Omental fat pad (tissue), 4 donors: ENCODE measurements around the gene IGLL5. TPM values are rescaled to one million over a fixed set of nuclear protein-coding genes. Genes with fewer than 3 reads are reported as not detected.

Source experiments
- ATAC-seq: fragments of 150-250 bp; one replicate; pipeline ENCODE4 v1.9.1; 2016; ENCODE audit warnings: mild to moderate bottlenecking, moderate library complexity; ENCODE audit not compliant: low FRiP score
- DNase-seq: peaks from one replicate; pipeline ENCODE4 v3.0.0-alpha.2; 2019; ENCODE audit warnings: low spot score
- total RNA-seq, 4 donors: library from RNA; depleted of rRNA; stranded (reverse); fragments of >200 nt; gene quantifications; one replicate each; pipeline ENCODE4 v1.1.0, GENCODE V29; 2016
- TF ChIP-seq, protein P1 (sequence below), 3 donors: fragments of 450-650 bp; IDR thresholded peaks; one replicate each; pipeline ENCODE4 v1.5.1; 2016 to 2017; ENCODE audit warnings: antibody characterized with exemption in 3 of 3, mild to moderate bottlenecking in 3 of 3, moderate library complexity in 2 of 3

The IGLL5 gene
- total RNA-seq, 4 donors from 2014 or later: 1.2 to 7.7 (median 1.4) TPM

DNA sequence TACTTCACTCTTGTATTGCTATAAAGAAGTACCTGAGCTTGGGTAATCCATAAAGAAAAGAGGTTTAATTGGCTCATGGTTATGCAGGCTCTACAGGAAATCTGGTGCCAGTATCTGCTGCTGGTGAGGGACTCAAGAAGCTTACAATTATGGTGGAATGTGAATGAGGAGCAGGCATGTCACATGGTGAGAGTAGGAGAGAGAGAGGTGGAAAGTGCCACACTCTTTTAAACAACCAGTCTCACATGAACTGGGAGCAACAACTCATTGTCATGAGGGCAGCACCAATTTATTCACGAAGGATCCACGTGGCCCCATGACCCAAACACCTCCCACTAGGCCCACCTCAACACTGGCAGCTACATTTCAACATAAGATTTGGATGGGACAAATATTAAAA, 24.6 kb upstream of the IGLL5 start:
- TF ChIP-seq, protein P1, sequence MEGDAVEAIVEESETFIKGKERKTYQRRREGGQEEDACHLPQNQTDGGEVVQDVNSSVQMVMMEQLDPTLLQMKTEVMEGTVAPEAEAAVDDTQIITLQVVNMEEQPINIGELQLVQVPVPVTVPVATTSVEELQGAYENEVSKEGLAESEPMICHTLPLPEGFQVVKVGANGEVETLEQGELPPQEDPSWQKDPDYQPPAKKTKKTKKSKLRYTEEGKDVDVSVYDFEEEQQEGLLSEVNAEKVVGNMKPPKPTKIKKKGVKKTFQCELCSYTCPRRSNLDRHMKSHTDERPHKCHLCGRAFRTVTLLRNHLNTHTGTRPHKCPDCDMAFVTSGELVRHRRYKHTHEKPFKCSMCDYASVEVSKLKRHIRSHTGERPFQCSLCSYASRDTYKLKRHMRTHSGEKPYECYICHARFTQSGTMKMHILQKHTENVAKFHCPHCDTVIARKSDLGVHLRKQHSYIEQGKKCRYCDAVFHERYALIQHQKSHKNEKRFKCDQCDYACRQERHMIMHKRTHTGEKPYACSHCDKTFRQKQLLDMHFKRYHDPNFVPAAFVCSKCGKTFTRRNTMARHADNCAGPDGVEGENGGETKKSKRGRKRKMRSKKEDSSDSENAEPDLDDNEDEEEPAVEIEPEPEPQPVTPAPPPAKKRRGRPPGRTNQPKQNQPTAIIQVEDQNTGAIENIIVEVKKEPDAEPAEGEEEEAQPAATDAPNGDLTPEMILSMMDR (IDR thresholded peaks at IDR 0.05): no peak
- DNase-seq (no peak), ATAC-seq (no peak)

DNA sequence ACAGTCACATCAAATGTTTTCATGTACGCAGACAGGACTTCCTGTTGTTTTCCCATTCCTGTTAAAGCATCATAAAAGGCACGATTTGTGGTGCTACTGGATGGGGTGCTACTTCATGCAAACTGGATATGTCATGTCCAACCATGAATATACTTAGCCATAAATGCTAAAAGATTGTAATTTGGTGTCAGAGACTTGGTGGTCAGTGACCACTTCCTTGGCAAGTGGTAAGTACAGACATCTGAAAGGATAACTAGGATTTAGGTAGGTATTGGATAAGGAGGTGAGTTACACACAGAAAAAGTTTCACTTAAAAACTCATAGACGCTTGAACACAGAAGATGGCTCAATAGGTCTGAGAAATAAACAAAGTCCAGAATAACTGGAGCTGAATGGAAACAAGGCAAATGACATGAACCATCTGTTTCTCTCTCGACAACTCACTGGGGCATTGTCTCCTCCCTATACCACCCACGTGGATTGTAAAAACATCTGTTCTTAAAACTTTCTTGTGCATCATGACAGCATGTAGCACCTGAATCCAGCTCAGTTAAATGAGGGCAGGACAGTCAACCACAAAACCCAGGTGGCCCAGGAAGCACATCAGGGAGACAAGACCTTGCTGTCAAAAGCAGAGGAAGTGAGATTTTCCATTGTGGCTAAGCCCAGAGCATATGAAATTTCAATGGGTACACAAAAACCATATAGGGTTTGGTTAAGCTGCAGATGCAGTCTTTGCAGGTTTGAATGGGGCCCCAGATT, 22.1 kb upstream of the IGLL5 start:
- ATAC-seq (no peak), DNase-seq (no peak)
- TF ChIP-seq, protein P1 (IDR thresholded peaks at IDR 0.05): no peak

DNA sequence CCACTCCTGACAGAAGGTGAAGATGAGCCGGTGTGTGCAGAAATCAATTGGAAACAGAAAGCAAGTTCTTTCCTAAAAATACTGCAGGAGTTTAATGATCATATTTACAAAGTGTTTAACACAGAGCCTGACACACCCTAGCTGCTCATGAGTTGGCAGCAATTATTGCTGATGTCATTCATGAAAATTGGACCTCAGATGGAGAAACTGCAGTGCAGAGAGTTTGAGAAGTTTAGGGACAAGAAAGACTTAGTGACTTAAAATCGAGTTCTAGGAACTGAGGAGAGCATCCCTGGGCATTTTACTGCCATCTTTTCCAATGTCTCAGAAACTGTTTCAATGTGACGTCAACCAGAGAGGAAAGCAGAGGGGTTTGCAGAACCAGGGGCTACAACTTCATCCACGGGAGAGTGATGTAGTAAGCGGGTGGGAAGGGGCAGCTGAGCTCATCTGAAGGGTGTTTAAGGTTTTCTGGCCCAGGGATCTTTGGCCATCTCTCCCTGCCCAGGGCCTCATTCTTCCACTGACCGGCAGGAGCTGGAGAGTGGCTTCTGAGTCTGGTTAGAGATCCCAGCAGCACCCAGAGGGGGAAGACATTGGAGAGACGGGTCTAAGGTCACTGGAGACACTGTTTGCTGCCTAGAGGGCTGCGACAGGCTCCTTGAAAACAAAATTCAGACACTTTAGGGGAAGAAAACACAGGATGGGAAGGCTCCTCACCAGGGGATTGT, 21.1 kb upstream of the IGLL5 start:
- no peak for DNase-seq
- TF ChIP-seq, protein P1 (IDR thresholded peaks at IDR 0.05): no peak
- no peak for ATAC-seq

DNA sequence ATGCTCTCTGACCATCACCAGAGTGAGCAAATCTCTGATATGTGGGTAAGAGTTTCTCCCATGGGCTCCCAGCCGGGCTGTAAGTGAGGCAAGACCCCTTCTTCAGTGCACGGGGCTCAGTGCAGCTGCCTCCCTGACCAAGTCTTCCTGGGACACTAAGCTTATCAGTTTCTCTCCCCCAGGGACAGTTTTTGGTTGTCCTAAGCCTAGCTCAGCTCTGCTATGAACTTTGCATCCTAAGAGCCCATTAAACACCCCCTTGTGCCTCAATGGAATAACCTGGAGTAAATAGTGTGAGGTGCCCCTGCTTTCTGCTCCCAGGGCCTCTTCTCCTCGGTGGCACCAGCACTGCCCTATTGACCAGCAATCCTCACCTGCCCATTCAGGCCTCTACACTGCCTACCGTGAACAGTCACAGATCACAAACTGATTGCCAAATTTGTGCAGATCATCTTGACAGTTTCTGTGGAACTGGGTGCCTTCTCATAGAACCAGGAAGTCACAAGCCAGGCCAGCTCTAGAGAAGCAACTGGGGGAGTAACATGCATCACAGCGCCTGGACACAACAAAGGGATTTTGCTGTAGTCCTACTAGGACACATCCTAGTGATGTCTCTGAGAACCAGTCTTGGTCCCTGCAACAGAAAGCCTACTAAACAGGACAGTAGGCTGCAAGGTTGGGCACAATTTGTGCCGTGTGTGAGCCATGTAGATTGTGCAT, 19.5 kb upstream of the IGLL5 start:
- DNase-seq: no peak
- no peak for ATAC-seq
- TF ChIP-seq, protein P1 (IDR thresholded peaks at IDR 0.05): no peak

DNA sequence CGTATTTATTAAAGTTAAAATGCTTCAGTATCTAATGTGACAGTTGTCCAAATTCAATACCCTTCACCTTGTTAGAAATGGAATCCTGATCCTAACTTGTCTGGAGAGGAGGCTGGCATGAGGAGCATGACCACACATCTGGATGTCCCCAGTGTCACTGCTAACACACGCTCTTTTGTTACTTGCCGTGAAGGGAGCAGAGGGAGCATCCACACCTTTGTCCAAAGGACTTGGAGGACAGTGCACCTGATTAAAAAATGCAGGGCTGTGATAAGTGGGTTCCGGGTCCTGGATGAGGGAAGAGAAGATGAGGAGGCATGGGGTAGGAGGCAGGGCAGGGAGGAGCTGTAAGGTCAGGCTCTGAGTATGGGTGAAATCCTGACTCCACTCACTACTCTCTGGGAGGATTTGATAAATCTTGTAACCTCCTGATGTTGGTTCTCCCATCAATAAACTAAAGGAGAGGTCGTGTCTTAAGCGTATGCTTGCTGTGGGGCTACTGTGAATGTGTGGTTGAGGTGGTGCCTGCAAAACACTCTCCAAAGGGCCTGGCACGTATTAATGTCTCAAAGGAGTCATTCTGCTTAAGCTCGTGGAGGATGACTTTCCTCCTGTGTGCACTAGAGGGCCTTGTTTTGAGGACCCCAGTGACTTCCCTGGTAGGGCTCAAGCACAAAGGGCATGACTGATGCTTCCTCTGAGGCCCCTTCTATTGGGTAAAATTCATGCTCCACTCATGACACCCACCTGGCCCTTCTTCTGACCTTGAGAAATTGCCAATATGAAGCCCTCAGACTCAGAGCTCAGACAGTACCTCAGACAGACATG, 16.8 kb upstream of the IGLL5 start:
- DNase-seq: no peak
- ATAC-seq: no peak
- TF ChIP-seq, protein P1 (IDR thresholded peaks at IDR 0.05): no peak

DNA sequence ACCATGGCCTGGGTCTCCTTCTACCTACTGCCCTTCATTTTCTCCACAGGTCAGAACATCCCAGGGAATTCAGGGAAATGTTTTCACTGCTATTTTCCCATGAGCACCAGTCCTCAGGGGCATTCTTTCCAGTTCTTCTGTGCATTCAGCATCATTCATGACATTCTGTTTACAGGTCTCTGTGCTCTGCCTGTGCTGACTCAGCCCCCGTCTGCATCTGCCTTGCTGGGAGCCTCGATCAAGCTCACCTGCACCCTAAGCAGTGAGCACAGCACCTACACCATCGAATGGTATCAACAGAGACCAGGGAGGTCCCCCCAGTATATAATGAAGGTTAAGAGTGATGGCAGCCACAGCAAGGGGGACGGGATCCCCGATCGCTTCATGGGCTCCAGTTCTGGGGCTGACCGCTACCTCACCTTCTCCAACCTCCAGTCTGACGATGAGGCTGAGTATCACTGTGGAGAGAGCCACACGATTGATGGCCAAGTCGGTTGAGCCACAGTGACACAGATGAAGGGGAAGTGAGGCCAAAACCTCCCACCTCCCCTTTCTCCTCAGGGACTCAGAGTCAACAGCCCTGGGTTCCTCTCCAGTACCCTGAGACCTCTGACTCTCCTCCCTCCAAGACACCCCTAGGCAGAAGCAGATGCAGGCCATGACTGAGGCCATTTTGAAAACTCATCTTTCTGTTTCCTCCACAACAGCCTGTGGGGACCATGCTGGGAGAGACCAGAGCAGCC, 15.9 kb upstream of the IGLL5 start:
- ATAC-seq (no peak), DNase-seq (no peak)
- TF ChIP-seq, protein P1 (IDR thresholded peaks at IDR 0.05): no peak
